PC-3 (cell line): ENCODE measurements around the gene NCOA1.
"Not testable (repeated sequence)": the region's sequence is repeated elsewhere in the genome, so short reads cannot be mapped to it uniquely, and the experiment has no call there.

ENCODE experiments used
- EZH2 ChIP-seq: fragments of 300-600 bp; sonication (generic); IDR thresholded peaks from one replicate; pipeline ENCODE4 v1.6.1; 2017; ENCODE audit warnings: antibody characterized with exemption, mild to moderate bottlenecking, low read length; ENCODE audit not compliant: unreplicated experiment
- TF ChIP-seq, protein P1 (sequence below): fragments of 300-600 bp; sonication (generic); conservative IDR thresholded peaks from 2 replicates; pipeline ENCODE4 v1.5.1; 2017; ENCODE audit warnings: antibody characterized with exemption, low read depth, mild to moderate bottlenecking, low read length

DNA sequence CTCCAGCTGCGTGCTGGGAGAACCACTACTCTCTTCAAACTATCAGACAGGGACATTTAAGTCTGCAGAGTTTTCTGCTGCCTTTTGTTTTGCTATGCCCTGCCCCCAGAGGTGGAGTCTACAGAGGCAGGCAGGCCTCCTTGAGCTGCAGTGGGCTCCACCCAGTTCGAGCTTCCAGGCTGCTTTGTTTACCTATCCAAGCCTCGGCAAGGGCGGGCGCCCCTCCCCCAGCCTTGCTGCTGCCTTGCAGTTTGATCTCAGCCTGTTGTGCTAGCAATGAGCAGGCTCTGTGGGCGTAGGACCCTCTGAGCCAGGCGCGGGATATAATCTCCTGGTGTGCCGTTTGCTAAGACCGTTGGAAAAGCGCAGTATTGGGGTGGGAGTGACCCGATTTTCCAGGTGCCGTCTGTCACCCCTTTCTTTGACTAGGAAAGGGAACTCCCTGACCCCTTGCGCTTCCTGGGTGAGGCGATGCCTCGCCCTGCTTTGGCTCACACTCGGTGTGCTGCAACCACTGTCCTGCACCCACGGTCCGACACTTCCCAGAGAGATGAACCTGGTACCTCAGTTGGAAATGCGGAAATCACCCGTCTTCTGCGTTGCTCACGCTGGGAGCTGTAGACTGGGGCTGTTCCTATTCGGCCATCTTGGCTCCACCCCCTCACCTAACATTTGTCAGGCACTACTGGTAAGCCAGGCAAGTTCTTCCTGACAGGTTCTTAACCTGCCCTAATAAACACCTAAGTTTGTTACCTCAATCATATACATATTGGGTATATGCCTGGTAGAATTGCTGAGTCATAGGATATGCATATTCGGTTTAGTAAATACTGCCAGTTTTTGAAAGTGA lies 315.0 kb downstream of the NCOA1 start:
- TF ChIP-seq, protein P1, sequence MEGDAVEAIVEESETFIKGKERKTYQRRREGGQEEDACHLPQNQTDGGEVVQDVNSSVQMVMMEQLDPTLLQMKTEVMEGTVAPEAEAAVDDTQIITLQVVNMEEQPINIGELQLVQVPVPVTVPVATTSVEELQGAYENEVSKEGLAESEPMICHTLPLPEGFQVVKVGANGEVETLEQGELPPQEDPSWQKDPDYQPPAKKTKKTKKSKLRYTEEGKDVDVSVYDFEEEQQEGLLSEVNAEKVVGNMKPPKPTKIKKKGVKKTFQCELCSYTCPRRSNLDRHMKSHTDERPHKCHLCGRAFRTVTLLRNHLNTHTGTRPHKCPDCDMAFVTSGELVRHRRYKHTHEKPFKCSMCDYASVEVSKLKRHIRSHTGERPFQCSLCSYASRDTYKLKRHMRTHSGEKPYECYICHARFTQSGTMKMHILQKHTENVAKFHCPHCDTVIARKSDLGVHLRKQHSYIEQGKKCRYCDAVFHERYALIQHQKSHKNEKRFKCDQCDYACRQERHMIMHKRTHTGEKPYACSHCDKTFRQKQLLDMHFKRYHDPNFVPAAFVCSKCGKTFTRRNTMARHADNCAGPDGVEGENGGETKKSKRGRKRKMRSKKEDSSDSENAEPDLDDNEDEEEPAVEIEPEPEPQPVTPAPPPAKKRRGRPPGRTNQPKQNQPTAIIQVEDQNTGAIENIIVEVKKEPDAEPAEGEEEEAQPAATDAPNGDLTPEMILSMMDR, result not testable (repeated sequence)
- not testable (repeated sequence) for TF ChIP-seq EZH2
